Neural progenitor cell (in vitro differentiated cells): Measurements from ENCODE around the gene PHF19. TPM values are rescaled to one million over a fixed set of nuclear protein-coding genes. Genes with fewer than 3 reads are reported as not detected.
A peak's percentile ranks its signal among the peaks of the same experiment; 100 is the strongest.

ENCODE experiments used
- DNase-seq: peaks from one replicate; pipeline ENCODE4 v3.0.0-alpha.2; 2016; ENCODE audit warnings: low spot score
- H2AFZ ChIP-seq: fragments of 200-600 bp; sonication (generic); replicated peaks from 2 replicates; pipeline ENCODE4 v1.6.1; 2016; ENCODE audit warnings: antibody characterized with exemption
- H3F3A ChIP-seq: fragments of 200-600 bp; sonication (generic); 2 replicates; pipeline ENCODE4 v1.6.1; 2016; ENCODE audit warnings: antibody characterized with exemption, low read depth
- H3K27ac ChIP-seq: fragments of 200-600 bp; sonication (generic); 2 replicates; pipeline ENCODE4 v1.5.1; 2016; ENCODE audit warnings: mild to moderate bottlenecking
- H3K27me3 ChIP-seq: fragments of 200-600 bp; sonication (generic); 2 replicates; pipeline ENCODE4 v1.6.1; 2016; ENCODE audit warnings: mild to moderate bottlenecking, moderate library complexity
- H3K36me3 ChIP-seq: fragments of 200-600 bp; sonication (generic); 2 replicates; pipeline ENCODE4 v1.5.1; 2016
- H3K4me1 ChIP-seq: fragments of 200-600 bp; sonication (generic); 2 replicates; pipeline ENCODE4 v1.6.1; 2016; ENCODE audit warnings: mixed run types
- H3K4me2 ChIP-seq: fragments of 200-600 bp; sonication (generic); 2 replicates; pipeline ENCODE4 v1.6.1; 2016
- H3K4me3 ChIP-seq: fragments of 200-600 bp; sonication (generic); 2 replicates; pipeline ENCODE4 v1.5.1; 2016
- H3K79me2 ChIP-seq: fragments of 200-600 bp; sonication (generic); 2 replicates; pipeline ENCODE4 v1.6.1; 2016; ENCODE audit warnings: low read depth
- H3K9ac ChIP-seq: fragments of 200-600 bp; sonication (generic); 2 replicates; pipeline ENCODE4 v1.6.1; 2016
- H3K9me3 ChIP-seq: fragments of 200-600 bp; sonication (generic); 2 replicates; pipeline ENCODE4 v1.5.1; 2016; ENCODE audit warnings: low read depth
- H4K20me1 ChIP-seq: fragments of 200-600 bp; sonication (generic); 2 replicates; pipeline ENCODE4 v1.6.1; 2016; ENCODE audit warnings: low read depth
- H3K27ac Mint-ChIP-seq: 3 replicates; pipeline ENCODE4 v1.8.0; 2021; ENCODE audit warnings: mixed read lengths
- H3K27me3 Mint-ChIP-seq: 2 replicates; pipeline ENCODE4 v1.8.0; 2022; ENCODE audit warnings: low read depth, mild to moderate bottlenecking, inconsistent platforms, moderate library complexity, mixed read lengths; ENCODE audit not compliant: insufficient read depth
- H3K36me3 Mint-ChIP-seq: 3 replicates; pipeline ENCODE4 v1.8.0; 2021; ENCODE audit warnings: mixed read lengths
- H3K4me1 Mint-ChIP-seq: 3 replicates; pipeline ENCODE4 v1.8.0; 2021; ENCODE audit warnings: mixed read lengths
- H3K4me3 Mint-ChIP-seq: 3 replicates; pipeline ENCODE4 v1.8.0; 2021; ENCODE audit warnings: mild to moderate bottlenecking, moderate library complexity, mixed read lengths
- H3K9me3 Mint-ChIP-seq: 3 replicates; pipeline ENCODE4 v1.8.0; 2020; ENCODE audit warnings: mixed read lengths
- CTCF ChIP-seq: fragments of 200-600 bp; sonication (generic); IDR thresholded peaks from 2 replicates; pipeline ENCODE4 v1.5.1; 2017; ENCODE audit warnings: antibody characterized with exemption, mild to moderate bottlenecking
- EZH2 ChIP-seq: fragments of 200-600 bp; sonication (generic); IDR thresholded peaks from 2 replicates; pipeline ENCODE4 v1.6.1; 2017; ENCODE audit warnings: antibody characterized with exemption, mild to moderate bottlenecking, moderate library complexity
- EZH2phosphoT487 ChIP-seq: fragments of 200-600 bp; sonication (generic); IDR thresholded peaks from 2 replicates; pipeline ENCODE4 v1.6.1; 2017; ENCODE audit warnings: antibody characterized with exemption
- total RNA-seq: library from RNA; depleted of rRNA; stranded (reverse); fragments of >200 nt; gene quantifications from 2 replicates; pipeline ENCODE4 v1.2.3, GENCODE V29; 2015; ENCODE audit warnings: low replicate concordance

The PHF19 gene
- total RNA-seq, 1 donor from 2014 or later: 45.1 TPM

GRCh38 chr9:120914396-120914795 lies 37.4 kb upstream of the PHF19 start:
- no peaks in the 10 kb centered on the region for H4K20me1 ChIP-seq
- H3F3A ChIP-seq: no peaks in the 10 kb centered on the region
- Mint-ChIP-seq H3K4me3 (no peak overlapping the region), H3K4me1 (peaks cover 9% of the 10 kb centered on the region), H3K27me3 (peaks cover 6% of the 10 kb centered on the region), H3K9me3 (peaks cover 3% of the 10 kb centered on the region), H3K36me3 (peaks cover 2% of the 10 kb centered on the region), H3K27ac (no peak overlapping the region)
- no peaks in the 10 kb centered on the region for H3K36me3 ChIP-seq
- no peak for TF ChIP-seq EZH2
- no peak for TF ChIP-seq CTCF
- TF ChIP-seq EZH2phosphoT487: no peak
- no peak overlapping the region for H3K9ac ChIP-seq
- H2AFZ ChIP-seq: no peak overlapping the region
- no peaks in the 10 kb centered on the region for H3K27me3 ChIP-seq
- H3K4me3 ChIP-seq: no peak overlapping the region
- no peak overlapping the region for H3K27ac ChIP-seq
- H3K79me2 ChIP-seq: no peaks in the 10 kb centered on the region
- DNase-seq: no peak
- H3K4me1 ChIP-seq: no peaks in the 10 kb centered on the region
- no peaks in the 10 kb centered on the region for H3K9me3 ChIP-seq
- no peak overlapping the region for H3K4me2 ChIP-seq

- H3K27me3 Mint-ChIP-seq: peaks cover 6% of the 10 kb centered on the region
- Histone ChIP-seq H3K36me3 (no peaks in the 10 kb centered on the region), H3K9ac (no peak overlapping the region), H2AFZ (no peak overlapping the region), H4K20me1 (no peaks in the 10 kb centered on the region), H3K79me2 (no peaks in the 10 kb centered on the region), H3K4me3 (no peak overlapping the region), H3K9me3 (no peaks in the 10 kb centered on the region), H3K27ac (no peak overlapping the region), H3F3A (no peaks in the 10 kb centered on the region), H3K4me1 (no peaks in the 10 kb centered on the region), H3K4me2 (no peak overlapping the region), H3K27me3 (no peaks in the 10 kb centered on the region)
- TF ChIP-seq EZH2phosphoT487: no peak
- no peak for TF ChIP-seq CTCF
- TF ChIP-seq EZH2: no peak
- H3K36me3 Mint-ChIP-seq: peaks cover 2% of the 10 kb centered on the region
- H3K27ac Mint-ChIP-seq: no peak overlapping the region
- peak; percentile 46 for DNase-seq
- H3K9me3 Mint-ChIP-seq: peaks cover 3% of the 10 kb centered on the region
- no peak overlapping the region for H3K4me3 Mint-ChIP-seq
- peaks cover 6% of the 10 kb centered on the region for H3K4me1 Mint-ChIP-seq
These were observed 36.8 kb upstream of the PHF19 start for GRCh38 chr9:120913647-120914264.

- Histone ChIP-seq H3K4me1 (no peaks in the 10 kb centered on the region), H3K4me2 (no peak overlapping the region), H3K36me3 (no peaks in the 10 kb centered on the region), H3K27me3 (no peaks in the 10 kb centered on the region), H3K27ac (no peak overlapping the region), H2AFZ (no peak overlapping the region), H3K9me3 (no peaks in the 10 kb centered on the region), H3K9ac (no peak overlapping the region), H4K20me1 (no peaks in the 10 kb centered on the region), H3K4me3 (no peak overlapping the region), H3F3A (no peaks in the 10 kb centered on the region), H3K79me2 (no peaks in the 10 kb centered on the region)
- H3K36me3 Mint-ChIP-seq: peaks cover 2% of the 10 kb centered on the region
- peaks cover 3% of the 10 kb centered on the region for H3K4me1 Mint-ChIP-seq
- peak overlapping the region; percentile 89 for H3K27ac Mint-ChIP-seq
- TF ChIP-seq EZH2 (no peak), CTCF (no peak), EZH2phosphoT487 (no peak)
- H3K4me3 Mint-ChIP-seq: no peak overlapping the region
- DNase-seq: no peak
- H3K27me3 Mint-ChIP-seq: peaks cover 6% of the 10 kb centered on the region
- peaks cover 3% of the 10 kb centered on the region for H3K9me3 Mint-ChIP-seq
These were observed 36.1 kb upstream of the PHF19 start for GRCh38 chr9:120912958-120913646.
